Measurements from ENCODE around the gene CTNNA2. TPM values are rescaled to one million over a fixed set of nuclear protein-coding genes. Genes with fewer than 3 reads are reported as not detected.

Gene CTNNA2
- total RNA-seq, 1 donor from 2014 or later, result 43.5 TPM

DNA sequence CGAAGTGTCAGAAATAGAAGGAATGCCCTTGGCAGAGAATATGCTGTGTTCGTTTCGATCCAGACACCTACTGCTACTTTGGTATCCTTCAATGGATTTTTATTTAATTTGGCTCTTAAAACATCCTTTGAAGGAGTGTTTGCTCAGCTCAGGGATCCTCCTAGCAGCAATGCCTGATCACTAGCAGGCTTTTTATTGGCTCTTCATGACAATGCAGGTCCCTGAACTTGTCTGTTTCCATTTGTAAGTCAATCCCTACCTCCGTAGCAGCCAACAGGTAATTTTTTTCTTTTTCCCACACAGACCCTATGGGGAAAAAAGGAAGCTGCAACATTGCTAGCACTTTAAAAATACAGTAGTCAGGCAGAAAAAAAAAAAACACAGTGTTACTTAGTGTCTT lies 1157.9 kb downstream of the CTNNA2 start:
- Mint-ChIP-seq H3K4me3 (no peak overlapping the region), H3K27me3 (ENCODE audit: insufficient read depth, low read depth) (no peaks in the 10 kb centered on the region), H3K36me3 (no peaks in the 10 kb centered on the region), H3K4me1 (no peaks in the 10 kb centered on the region), H3K9me3 (no peaks in the 10 kb centered on the region), H3K27ac (no peak overlapping the region)
- Histone ChIP-seq H3K9ac (no peak overlapping the region), H3K4me2 (no peak overlapping the region), H3K4me1 (no peaks in the 10 kb centered on the region), H4K20me1 (ENCODE audit: low read depth) (no peaks in the 10 kb centered on the region), H2AFZ (replicated peaks) (no peak overlapping the region), H3K79me2 (ENCODE audit: low read depth) (no peaks in the 10 kb centered on the region), H3K9me3 (ENCODE audit: low read depth) (no peaks in the 10 kb centered on the region), H3K27me3 (no peaks in the 10 kb centered on the region), H3K4me3 (no peak overlapping the region), H3K27ac (no peak overlapping the region), H3K36me3 (no peaks in the 10 kb centered on the region), H3F3A (ENCODE audit: low read depth) (no peaks in the 10 kb centered on the region)
- TF ChIP-seq EZH2 (IDR thresholded peaks at IDR 0.05), result no peak
- TF ChIP-seq, protein P1, sequence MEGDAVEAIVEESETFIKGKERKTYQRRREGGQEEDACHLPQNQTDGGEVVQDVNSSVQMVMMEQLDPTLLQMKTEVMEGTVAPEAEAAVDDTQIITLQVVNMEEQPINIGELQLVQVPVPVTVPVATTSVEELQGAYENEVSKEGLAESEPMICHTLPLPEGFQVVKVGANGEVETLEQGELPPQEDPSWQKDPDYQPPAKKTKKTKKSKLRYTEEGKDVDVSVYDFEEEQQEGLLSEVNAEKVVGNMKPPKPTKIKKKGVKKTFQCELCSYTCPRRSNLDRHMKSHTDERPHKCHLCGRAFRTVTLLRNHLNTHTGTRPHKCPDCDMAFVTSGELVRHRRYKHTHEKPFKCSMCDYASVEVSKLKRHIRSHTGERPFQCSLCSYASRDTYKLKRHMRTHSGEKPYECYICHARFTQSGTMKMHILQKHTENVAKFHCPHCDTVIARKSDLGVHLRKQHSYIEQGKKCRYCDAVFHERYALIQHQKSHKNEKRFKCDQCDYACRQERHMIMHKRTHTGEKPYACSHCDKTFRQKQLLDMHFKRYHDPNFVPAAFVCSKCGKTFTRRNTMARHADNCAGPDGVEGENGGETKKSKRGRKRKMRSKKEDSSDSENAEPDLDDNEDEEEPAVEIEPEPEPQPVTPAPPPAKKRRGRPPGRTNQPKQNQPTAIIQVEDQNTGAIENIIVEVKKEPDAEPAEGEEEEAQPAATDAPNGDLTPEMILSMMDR (IDR thresholded peaks at IDR 0.05), result no peak
- no peak for TF ChIP-seq EZH2phosphoT487 (IDR thresholded peaks at IDR 0.05)
- DNase-seq (ENCODE audit: low spot score), result no peak

DNA sequence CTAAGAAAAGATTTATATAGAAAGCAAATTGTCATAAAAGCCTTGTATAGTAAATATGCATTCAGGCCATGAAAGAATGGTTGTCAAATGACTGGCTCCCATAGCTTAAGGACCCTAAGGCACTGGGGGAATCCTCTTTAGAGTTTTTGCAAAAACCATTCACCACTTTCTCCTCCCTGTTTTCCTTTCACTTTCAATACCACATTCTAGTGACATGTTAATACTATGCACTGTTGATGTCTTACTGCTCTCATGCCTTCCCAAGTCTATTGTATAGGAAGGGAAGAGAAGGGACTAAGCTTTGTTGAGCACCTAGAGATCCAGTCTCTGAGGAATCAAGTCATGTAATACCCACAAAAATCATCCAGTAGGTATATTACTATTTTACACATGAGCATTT lies 1174.7 kb downstream of the CTNNA2 start:
- Histone ChIP-seq H3K27me3 (no peaks in the 10 kb centered on the region), H3K36me3 (no peaks in the 10 kb centered on the region), H3K79me2 (ENCODE audit: low read depth) (no peaks in the 10 kb centered on the region), H3K27ac (no peak overlapping the region), H3K9ac (no peak overlapping the region), H3K9me3 (ENCODE audit: low read depth) (no peaks in the 10 kb centered on the region), H3K4me2 (no peak overlapping the region), H3K4me1 (no peaks in the 10 kb centered on the region), H4K20me1 (ENCODE audit: low read depth) (no peaks in the 10 kb centered on the region), H2AFZ (replicated peaks) (peak overlapping the region; percentile 53), H3F3A (ENCODE audit: low read depth) (no peaks in the 10 kb centered on the region), H3K4me3 (no peak overlapping the region)
- Mint-ChIP-seq H3K9me3 (no peaks in the 10 kb centered on the region), H3K36me3 (no peaks in the 10 kb centered on the region), H3K4me1 (no peaks in the 10 kb centered on the region), H3K27ac (no peak overlapping the region), H3K4me3 (no peak overlapping the region), H3K27me3 (ENCODE audit: insufficient read depth, low read depth) (peaks cover 2% of the 10 kb centered on the region)
- TF ChIP-seq EZH2 (IDR thresholded peaks at IDR 0.05), result no peak
- TF ChIP-seq EZH2phosphoT487 (IDR thresholded peaks at IDR 0.05), result no peak
- TF ChIP-seq, protein P1 (IDR thresholded peaks at IDR 0.05), result no peak
- DNase-seq (ENCODE audit: low spot score), result no peak

DNA sequence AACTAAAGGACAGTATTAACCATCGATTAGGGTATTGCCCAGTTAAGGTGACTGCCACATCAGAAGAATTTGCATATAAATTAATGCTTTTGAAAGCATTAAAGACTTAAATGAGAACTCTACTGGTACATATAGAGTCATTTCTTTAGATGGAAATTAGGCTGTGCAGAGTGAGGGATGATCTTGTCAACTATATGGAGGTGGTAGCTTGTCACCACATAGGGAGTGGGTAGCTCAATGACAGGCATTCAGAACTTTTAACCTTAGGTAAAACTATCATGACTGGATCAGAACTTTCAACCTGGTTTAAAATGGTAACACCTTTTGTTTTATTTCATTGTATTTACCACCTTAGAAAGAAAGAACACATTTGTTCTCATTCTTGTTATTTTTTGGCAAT lies 1176.3 kb downstream of the CTNNA2 start:
- Mint-ChIP-seq H3K36me3 (no peaks in the 10 kb centered on the region), H3K9me3 (no peaks in the 10 kb centered on the region), H3K27me3 (ENCODE audit: insufficient read depth, low read depth) (peaks cover 2% of the 10 kb centered on the region), H3K4me1 (peaks cover under 1% of the 10 kb centered on the region), H3K4me3 (no peak overlapping the region), H3K27ac (no peak overlapping the region)
- no peak for TF ChIP-seq EZH2 (IDR thresholded peaks at IDR 0.05)
- TF ChIP-seq, protein P1 (IDR thresholded peaks at IDR 0.05), result no peak
- no peak for TF ChIP-seq EZH2phosphoT487 (IDR thresholded peaks at IDR 0.05)
- Histone ChIP-seq H3K9ac (no peak overlapping the region), H3K79me2 (ENCODE audit: low read depth) (no peaks in the 10 kb centered on the region), H4K20me1 (ENCODE audit: low read depth) (no peaks in the 10 kb centered on the region), H3K27me3 (no peaks in the 10 kb centered on the region), H3K4me3 (no peak overlapping the region), H2AFZ (replicated peaks) (no peak overlapping the region), H3K36me3 (no peaks in the 10 kb centered on the region), H3F3A (ENCODE audit: low read depth) (no peaks in the 10 kb centered on the region), H3K9me3 (ENCODE audit: low read depth) (no peaks in the 10 kb centered on the region), H3K4me1 (no peaks in the 10 kb centered on the region), H3K4me2 (no peak overlapping the region), H3K27ac (no peak overlapping the region)
- DNase-seq (ENCODE audit: low spot score), result no peak

Small RNA genes within 50 kb of the gene (microRNA-seq; reads per million reads assigned to microRNA genes)
- gene MIR4264, result not detected
- not detected for gene MIR8080

Small RNA genes within 50 kb of the gene (small RNA-seq; reads per million reads assigned to genes)
- gene MIR4264, result not detected
- gene MIR8080, result not detected
- gene RNU6-561P, result not detected

Measured in neural progenitor cell (in vitro differentiated cells).